Skeletal muscle tissue (tissue), 4 donors: ENCODE data around the gene PPWD1. TPM values are rescaled to one million over a fixed set of nuclear protein-coding genes. Genes with fewer than 3 reads are reported as not detected.
A peak's percentile ranks its signal among the peaks of the same experiment; 100 is the strongest.
"Not testable (repeated sequence)": the region's sequence is repeated elsewhere in the genome, so short reads cannot be mapped to it uniquely, and the experiment has no call there.

Experiments
- H3K27ac ChIP-seq: one replicate; pipeline ENCODE4 v1.7.0; 2013; ENCODE audit warnings: mild to moderate bottlenecking, low read depth, low read length, inconsistent platforms
- H3K27me3 ChIP-seq, 3 donors: one replicate each; pipeline ENCODE4 v1.7.0; 2013; ENCODE audit warnings: low read length in 3 of 3; ENCODE audit not compliant: control insufficient read depth in 3 of 3, insufficient read depth in 3 of 3
- H3K36me3 ChIP-seq, 3 donors: one replicate each; pipeline ENCODE4 v1.7.0; 2013; ENCODE audit warnings: low read length in 3 of 3; ENCODE audit not compliant: control insufficient read depth in 3 of 3, insufficient read depth in 3 of 3
- H3K4me1 ChIP-seq, 3 donors: one replicate each; pipeline ENCODE4 v1.7.0; 2013; ENCODE audit warnings: low read length in 3 of 3, mild to moderate bottlenecking in 3 of 3; ENCODE audit not compliant: control insufficient read depth in 3 of 3, insufficient read depth in 3 of 3
- H3K4me3 ChIP-seq, 3 donors: one replicate each; pipeline ENCODE4 v1.7.0; 2013; ENCODE audit warnings: low read length in 3 of 3
- H3K9ac ChIP-seq, 3 donors: one replicate each; pipeline ENCODE4 v1.7.0; 2013; ENCODE audit warnings: low read length in 3 of 3, mild to moderate bottlenecking in 3 of 3, moderate library complexity in 2 of 3, low read depth in 1 of 3
- H3K9me3 ChIP-seq, 3 donors: one replicate each; pipeline ENCODE4 v1.7.0; 2013; ENCODE audit warnings: low read length in 3 of 3; ENCODE audit not compliant: control insufficient read depth in 3 of 3
- total RNA-seq: library from RNA; depleted of rRNA; stranded (reverse); fragments of >200 nt; gene quantifications from one replicate; pipeline ENCODE4 v1.2.3, GENCODE V29; 2014
- donor health status: Osteomylitis.

PPWD1 gene
- total RNA-seq, 1 donor from 2014 or later, result 52.7 TPM

- H3K9me3 ChIP-seq, result no peaks in the 10 kb centered on the region
- no peaks in the 10 kb centered on the region for H3K4me1 ChIP-seq
- no peaks in the 10 kb centered on the region for H3K27me3 ChIP-seq
- no peaks in the 10 kb centered on the region for H3K36me3 ChIP-seq
- no peak overlapping the region for H3K4me3 ChIP-seq
- no peak overlapping the region for H3K9ac ChIP-seq
- H3K27ac ChIP-seq, result no peak overlapping the region
Measured at GRCh38 chr5:65556181-65556580, 6.9 kb upstream of the PPWD1 start.

- Histone ChIP-seq H3K4me1 (no peaks in the 10 kb centered on the region), H3K4me3 (no peak overlapping the region), H3K27ac (no peak overlapping the region), H3K9me3 (no peaks in the 10 kb centered on the region), H3K9ac (no peak overlapping the region), H3K36me3 (no peaks in the 10 kb centered on the region), H3K27me3 (no peaks in the 10 kb centered on the region)
Measured at GRCh38 chr5:65556718-65557117, 6.4 kb upstream of the PPWD1 start.

GRCh38 chr5:65563777-65564176 lies 681 bp downstream of the PPWD1 start:
- peaks cover 10 to 25% (median 16%) of the 10 kb centered on the region in 3 donors for H3K4me1 ChIP-seq
- H3K4me3 ChIP-seq, result peak overlapping the region; percentile 99 to 100 (median 100)
- H3K36me3 ChIP-seq, result no peaks in the 10 kb centered on the region
- H3K27me3 ChIP-seq, result no peaks in the 10 kb centered on the region
- peak overlapping the region; percentile 90 to 97 (median 93) for H3K9ac ChIP-seq
- no peaks in the 10 kb centered on the region for H3K9me3 ChIP-seq
- peak overlapping the region; percentile 86 for H3K27ac ChIP-seq

GRCh38 chr5:65566505-65566904 lies 3.4 kb downstream of the PPWD1 start:
- H3K9ac ChIP-seq, result no peak overlapping the region
- peaks cover 10 to 25% (median 16%) of the 10 kb centered on the region in 3 donors for H3K4me1 ChIP-seq
- no peaks in the 10 kb centered on the region for H3K27me3 ChIP-seq
- no peaks in the 10 kb centered on the region for H3K9me3 ChIP-seq
- H3K27ac ChIP-seq, result no peak overlapping the region
- peaks cover 0 to 10% (median 8%) of the 10 kb centered on the region in 3 donors for H3K36me3 ChIP-seq
- no peak overlapping the region for H3K4me3 ChIP-seq

- Histone ChIP-seq H3K9me3 (no peaks in the 10 kb centered on the region), H3K27me3 (no peaks in the 10 kb centered on the region), H3K9ac (no peak overlapping the region), H3K36me3 (peaks cover 3 to 21% (median 20%) of the 10 kb centered on the region in 3 donors), H3K4me3 (no peak overlapping the region), H3K27ac (no peak overlapping the region), H3K4me1 (no peaks in the 10 kb centered on the region)
Measured at GRCh38 chr5:65570598-65571226, 7.6 kb downstream of the PPWD1 start.

- Histone ChIP-seq H3K4me1 (no peaks in the 10 kb centered on the region), H3K9me3 (no peaks in the 10 kb centered on the region), H3K27me3 (no peaks in the 10 kb centered on the region), H3K4me3 (no peak overlapping the region), H3K27ac (no peak overlapping the region), H3K36me3 (peaks cover 6 to 23% (median 18%) of the 10 kb centered on the region in 3 donors), H3K9ac (no peak overlapping the region)
Measured at GRCh38 chr5:65577141-65577540, 14.0 kb downstream of the PPWD1 start.

- Histone ChIP-seq H3K36me3 (peaks cover 19 to 66% (median 45%) of the 10 kb centered on the region in 3 donors), H3K4me1 (no peaks in the 10 kb centered on the region), H3K9me3 (no peaks in the 10 kb centered on the region), H3K9ac (no peak overlapping the region), H3K27me3 (no peaks in the 10 kb centered on the region), H3K27ac (no peak overlapping the region), H3K4me3 (no peak overlapping the region)
Measured at GRCh38 chr5:65588694-65589093, 25.6 kb downstream of the PPWD1 start.

GRCh38 chr5:65601761-65602160 lies 38.7 kb downstream of the PPWD1 start:
- not testable (repeated sequence) for H3K4me1 ChIP-seq, H3K9ac ChIP-seq, H3K4me3 ChIP-seq, H3K9me3 ChIP-seq, H3K27me3 ChIP-seq, H3K27ac ChIP-seq
- peaks cover 9 to 53% (median 29%) of the 10 kb centered on the region in 3 donors for H3K36me3 ChIP-seq

GRCh38 chr5:65611524-65611923 lies 48.4 kb downstream of the PPWD1 start:
- peaks cover 32 to 62% (median 56%) of the 10 kb centered on the region in 3 donors for H3K36me3 ChIP-seq
- H3K9ac ChIP-seq, result no peak overlapping the region
- H3K4me3 ChIP-seq, result no peak overlapping the region
- H3K27ac ChIP-seq, result no peak overlapping the region
- H3K9me3 ChIP-seq, result no peaks in the 10 kb centered on the region
- H3K4me1 ChIP-seq, result no peaks in the 10 kb centered on the region
- no peaks in the 10 kb centered on the region for H3K27me3 ChIP-seq

GRCh38 chr5:65612298-65612907 lies 49.3 kb downstream of the PPWD1 start:
- no peak overlapping the region for H3K9ac ChIP-seq
- no peaks in the 10 kb centered on the region for H3K27me3 ChIP-seq
- H3K36me3 ChIP-seq, result peaks cover 32 to 59% (median 53%) of the 10 kb centered on the region in 3 donors
- no peaks in the 10 kb centered on the region for H3K9me3 ChIP-seq
- no peak overlapping the region for H3K4me3 ChIP-seq
- no peaks in the 10 kb centered on the region for H3K4me1 ChIP-seq
- H3K27ac ChIP-seq, result no peak overlapping the region
